K562 (cell line): ENCODE data around the gene ZNF597. TPM values are rescaled to one million over a fixed set of nuclear protein-coding genes. Genes with fewer than 3 reads are reported as not detected.

Experiments used
- ESRRB ChIP-seq: fragments of 250-450 bp; sonication (Bioruptor Pico); IDR thresholded peaks from 2 replicates; pipeline ENCODE4 v1.5.0; 2020; ENCODE audit warnings: mild to moderate bottlenecking, moderate library complexity, borderline replicate concordance
- FUS ChIP-seq: fragments of 200-400 bp; formaldehyde crosslinking; optimal IDR thresholded peaks from 2 replicates; pipeline ENCODE3; 2017; ENCODE audit warnings: low read depth, low read length
- MIER1 ChIP-seq: fragments of 450-650 bp; IDR thresholded peaks from 2 replicates; pipeline ENCODE4 v1.6.1; 2016; ENCODE audit warnings: antibody characterized with exemption, mild to moderate bottlenecking, low read depth
- PPARD ChIP-seq: fragments of 250-450 bp; sonication (Bioruptor Pico); IDR thresholded peaks from 2 replicates; pipeline ENCODE4 v1.8.0; 2022; ENCODE audit warnings: inconsistent platforms, mild to moderate bottlenecking, moderate library complexity
- TCF7 ChIP-seq: sonication (generic); IDR thresholded peaks from 2 replicates; pipeline ENCODE4 v1.6.1; 2016; ENCODE audit warnings: antibody characterized with exemption, borderline replicate concordance
- ZKSCAN1 ChIP-seq: fragments of 150-350 bp; IDR thresholded peaks from 2 replicates; pipeline ENCODE4 v1.6.1; 2016; ENCODE audit warnings: low read depth, low read length
- ZNF217 ChIP-seq: sonication (generic); formaldehyde crosslinking; IDR thresholded peaks from 2 replicates; pipeline ENCODE4 v1.8.0; 2022; ENCODE audit warnings: mild to moderate bottlenecking, missing genetic modification reagents
- polyA plus RNA-seq, 8 experiments: library from polyadenylated mRNA; depleted of rRNA in 4 of 8; stranded (reverse) in 5 of 8; unstranded in 3 of 8; fragments of >200 nt; fragmentation: Nextera tagmentation in 2 of 8; fragmentation: Illumina TruSeq in 1 of 8; extraction: Ambion mirVana in 2 of 8; extraction: Trizol in 1 of 8; gene quantifications; 2 replicates each; pipeline versions ENCODE4 v1.2.1 to v1.2.3, GENCODE V29; 2011 to 2014; ENCODE audit warnings: inconsistent platforms in 1 of 8, missing spikeins in 1 of 8
- total RNA-seq, 7 experiments: library from RNA; depleted of rRNA in 6 of 7; stranded (reverse); fragments of >200 nt in 6 of 7; fragmentation: Illumina TruSeq in 2 of 7; extraction: Trizol in 2 of 7; gene quantifications; 2 replicates each; pipeline versions ENCODE4 v1.2.1 to v1.2.3, GENCODE V29; 2011 to 2021; ENCODE audit warnings: low replicate concordance in 1 of 7
- TF ChIP-seq, protein P1 (sequence below), 2 experiments: fragments of 450-650 bp; IDR thresholded peaks; 2 replicates each; pipeline ENCODE4 v1.6.1; 2018; ENCODE audit warnings: mild to moderate bottlenecking in 2 of 2, low read depth in 1 of 2; ENCODE audit not compliant: partially characterized antibody in 2 of 2
- TF ChIP-seq, protein P2 (sequence below): sonication (generic); formaldehyde crosslinking; IDR thresholded peaks from 2 replicates; pipeline ENCODE4 v1.8.0; 2023; ENCODE audit warnings: missing genetic modification reagents, mild to moderate bottlenecking, borderline replicate concordance
- TF ChIP-seq, protein P3 (sequence below): fragments of 150-350 bp; IDR thresholded peaks from 2 replicates; pipeline ENCODE4 v1.6.1; 2014; ENCODE audit warnings: low read depth, mild to moderate bottlenecking, low read length, borderline replicate concordance
- TF ChIP-seq, protein P4 (sequence below): fragments of 450-650 bp; IDR thresholded peaks from 2 replicates; pipeline ENCODE4 v1.6.1; 2017; ENCODE audit warnings: mild to moderate bottlenecking, moderate library complexity

Gene ZNF597
- total and polyA plus RNA-seq, 9 of the 15 experiments (the other 6 are each of a cell fraction or from before 2014, with no cell fraction given): 0.14 to 0.68 (median 0.42) TPM

DNA sequence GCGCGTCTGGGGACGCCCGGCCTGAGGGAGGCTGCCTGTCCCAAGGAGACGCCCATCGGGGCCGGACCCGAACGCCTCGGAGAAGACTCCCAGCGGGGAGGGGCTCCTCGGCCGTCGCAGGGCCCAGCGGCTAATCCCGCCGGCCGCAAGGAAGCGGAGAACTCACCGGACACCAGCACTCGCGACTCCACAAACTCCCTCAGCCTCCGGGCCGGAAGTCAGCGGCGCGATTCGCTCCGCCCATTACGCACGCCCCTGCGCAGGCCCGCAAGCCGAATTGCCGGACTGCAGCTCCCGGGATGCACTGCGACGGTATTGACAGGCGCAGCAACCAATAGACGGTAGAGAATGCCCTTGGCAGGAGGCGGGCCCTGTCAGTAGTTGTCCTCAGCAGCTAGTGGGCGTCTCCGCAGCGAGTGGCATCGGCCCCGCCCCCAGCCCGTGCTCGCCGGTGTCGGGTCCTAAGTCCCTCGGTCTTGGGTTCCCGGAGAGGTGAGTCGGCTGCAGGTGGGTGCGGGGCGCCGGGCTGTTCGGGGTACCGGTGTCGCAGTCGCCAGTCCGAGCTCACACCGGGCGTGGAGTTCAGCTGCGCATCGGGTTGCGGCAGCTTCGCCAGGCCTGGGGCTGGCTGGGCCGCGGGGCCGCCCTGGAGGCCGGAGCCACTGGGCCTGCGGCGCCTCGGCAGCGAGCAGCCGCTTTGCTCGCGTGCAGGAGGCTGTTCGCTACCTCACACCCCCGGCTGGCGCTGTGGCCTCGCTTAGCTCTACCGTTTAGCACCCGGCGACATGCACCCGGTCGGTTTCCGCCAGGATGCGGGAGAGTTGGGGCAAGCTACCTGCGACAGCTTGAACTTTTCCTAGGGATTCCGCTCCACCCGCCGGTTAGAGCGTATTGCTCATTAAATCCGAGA, 42.3 kb downstream of the ZNF597 start, which contains the start of the genes ZNF174 and ZSCAN32 (continued):
- TF ChIP-seq, protein P1, sequence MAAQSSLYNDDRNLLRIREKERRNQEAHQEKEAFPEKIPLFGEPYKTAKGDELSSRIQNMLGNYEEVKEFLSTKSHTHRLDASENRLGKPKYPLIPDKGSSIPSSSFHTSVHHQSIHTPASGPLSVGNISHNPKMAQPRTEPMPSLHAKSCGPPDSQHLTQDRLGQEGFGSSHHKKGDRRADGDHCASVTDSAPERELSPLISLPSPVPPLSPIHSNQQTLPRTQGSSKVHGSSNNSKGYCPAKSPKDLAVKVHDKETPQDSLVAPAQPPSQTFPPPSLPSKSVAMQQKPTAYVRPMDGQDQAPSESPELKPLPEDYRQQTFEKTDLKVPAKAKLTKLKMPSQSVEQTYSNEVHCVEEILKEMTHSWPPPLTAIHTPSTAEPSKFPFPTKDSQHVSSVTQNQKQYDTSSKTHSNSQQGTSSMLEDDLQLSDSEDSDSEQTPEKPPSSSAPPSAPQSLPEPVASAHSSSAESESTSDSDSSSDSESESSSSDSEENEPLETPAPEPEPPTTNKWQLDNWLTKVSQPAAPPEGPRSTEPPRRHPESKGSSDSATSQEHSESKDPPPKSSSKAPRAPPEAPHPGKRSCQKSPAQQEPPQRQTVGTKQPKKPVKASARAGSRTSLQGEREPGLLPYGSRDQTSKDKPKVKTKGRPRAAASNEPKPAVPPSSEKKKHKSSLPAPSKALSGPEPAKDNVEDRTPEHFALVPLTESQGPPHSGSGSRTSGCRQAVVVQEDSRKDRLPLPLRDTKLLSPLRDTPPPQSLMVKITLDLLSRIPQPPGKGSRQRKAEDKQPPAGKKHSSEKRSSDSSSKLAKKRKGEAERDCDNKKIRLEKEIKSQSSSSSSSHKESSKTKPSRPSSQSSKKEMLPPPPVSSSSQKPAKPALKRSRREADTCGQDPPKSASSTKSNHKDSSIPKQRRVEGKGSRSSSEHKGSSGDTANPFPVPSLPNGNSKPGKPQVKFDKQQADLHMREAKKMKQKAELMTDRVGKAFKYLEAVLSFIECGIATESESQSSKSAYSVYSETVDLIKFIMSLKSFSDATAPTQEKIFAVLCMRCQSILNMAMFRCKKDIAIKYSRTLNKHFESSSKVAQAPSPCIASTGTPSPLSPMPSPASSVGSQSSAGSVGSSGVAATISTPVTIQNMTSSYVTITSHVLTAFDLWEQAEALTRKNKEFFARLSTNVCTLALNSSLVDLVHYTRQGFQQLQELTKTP (IDR thresholded peaks at IDR 0.05; ENCODE audit: low read depth in 1 of 2, partially characterized antibody in 2 of 2): peak in 1 of 2 experiments; percentile 85
- TF ChIP-seq, protein P2, sequence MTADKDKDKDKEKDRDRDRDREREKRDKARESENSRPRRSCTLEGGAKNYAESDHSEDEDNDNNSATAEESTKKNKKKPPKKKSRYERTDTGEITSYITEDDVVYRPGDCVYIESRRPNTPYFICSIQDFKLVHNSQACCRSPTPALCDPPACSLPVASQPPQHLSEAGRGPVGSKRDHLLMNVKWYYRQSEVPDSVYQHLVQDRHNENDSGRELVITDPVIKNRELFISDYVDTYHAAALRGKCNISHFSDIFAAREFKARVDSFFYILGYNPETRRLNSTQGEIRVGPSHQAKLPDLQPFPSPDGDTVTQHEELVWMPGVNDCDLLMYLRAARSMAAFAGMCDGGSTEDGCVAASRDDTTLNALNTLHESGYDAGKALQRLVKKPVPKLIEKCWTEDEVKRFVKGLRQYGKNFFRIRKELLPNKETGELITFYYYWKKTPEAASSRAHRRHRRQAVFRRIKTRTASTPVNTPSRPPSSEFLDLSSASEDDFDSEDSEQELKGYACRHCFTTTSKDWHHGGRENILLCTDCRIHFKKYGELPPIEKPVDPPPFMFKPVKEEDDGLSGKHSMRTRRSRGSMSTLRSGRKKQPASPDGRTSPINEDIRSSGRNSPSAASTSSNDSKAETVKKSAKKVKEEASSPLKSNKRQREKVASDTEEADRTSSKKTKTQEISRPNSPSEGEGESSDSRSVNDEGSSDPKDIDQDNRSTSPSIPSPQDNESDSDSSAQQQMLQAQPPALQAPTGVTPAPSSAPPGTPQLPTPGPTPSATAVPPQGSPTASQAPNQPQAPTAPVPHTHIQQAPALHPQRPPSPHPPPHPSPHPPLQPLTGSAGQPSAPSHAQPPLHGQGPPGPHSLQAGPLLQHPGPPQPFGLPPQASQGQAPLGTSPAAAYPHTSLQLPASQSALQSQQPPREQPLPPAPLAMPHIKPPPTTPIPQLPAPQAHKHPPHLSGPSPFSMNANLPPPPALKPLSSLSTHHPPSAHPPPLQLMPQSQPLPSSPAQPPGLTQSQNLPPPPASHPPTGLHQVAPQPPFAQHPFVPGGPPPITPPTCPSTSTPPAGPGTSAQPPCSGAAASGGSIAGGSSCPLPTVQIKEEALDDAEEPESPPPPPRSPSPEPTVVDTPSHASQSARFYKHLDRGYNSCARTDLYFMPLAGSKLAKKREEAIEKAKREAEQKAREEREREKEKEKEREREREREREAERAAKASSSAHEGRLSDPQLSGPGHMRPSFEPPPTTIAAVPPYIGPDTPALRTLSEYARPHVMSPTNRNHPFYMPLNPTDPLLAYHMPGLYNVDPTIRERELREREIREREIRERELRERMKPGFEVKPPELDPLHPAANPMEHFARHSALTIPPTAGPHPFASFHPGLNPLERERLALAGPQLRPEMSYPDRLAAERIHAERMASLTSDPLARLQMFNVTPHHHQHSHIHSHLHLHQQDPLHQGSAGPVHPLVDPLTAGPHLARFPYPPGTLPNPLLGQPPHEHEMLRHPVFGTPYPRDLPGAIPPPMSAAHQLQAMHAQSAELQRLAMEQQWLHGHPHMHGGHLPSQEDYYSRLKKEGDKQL (CRISPR knock-in tag): no peak
- TF ChIP-seq FUS (no peak), PPARD (no peak), ZKSCAN1 (no peak; the same call in 1 of the 2 replicates), ZNF217 (no peak), TCF7 (no peak), ESRRB (CRISPR knock-in tag) (no peak), MIER1 (no peak)
- TF ChIP-seq, protein P3, sequence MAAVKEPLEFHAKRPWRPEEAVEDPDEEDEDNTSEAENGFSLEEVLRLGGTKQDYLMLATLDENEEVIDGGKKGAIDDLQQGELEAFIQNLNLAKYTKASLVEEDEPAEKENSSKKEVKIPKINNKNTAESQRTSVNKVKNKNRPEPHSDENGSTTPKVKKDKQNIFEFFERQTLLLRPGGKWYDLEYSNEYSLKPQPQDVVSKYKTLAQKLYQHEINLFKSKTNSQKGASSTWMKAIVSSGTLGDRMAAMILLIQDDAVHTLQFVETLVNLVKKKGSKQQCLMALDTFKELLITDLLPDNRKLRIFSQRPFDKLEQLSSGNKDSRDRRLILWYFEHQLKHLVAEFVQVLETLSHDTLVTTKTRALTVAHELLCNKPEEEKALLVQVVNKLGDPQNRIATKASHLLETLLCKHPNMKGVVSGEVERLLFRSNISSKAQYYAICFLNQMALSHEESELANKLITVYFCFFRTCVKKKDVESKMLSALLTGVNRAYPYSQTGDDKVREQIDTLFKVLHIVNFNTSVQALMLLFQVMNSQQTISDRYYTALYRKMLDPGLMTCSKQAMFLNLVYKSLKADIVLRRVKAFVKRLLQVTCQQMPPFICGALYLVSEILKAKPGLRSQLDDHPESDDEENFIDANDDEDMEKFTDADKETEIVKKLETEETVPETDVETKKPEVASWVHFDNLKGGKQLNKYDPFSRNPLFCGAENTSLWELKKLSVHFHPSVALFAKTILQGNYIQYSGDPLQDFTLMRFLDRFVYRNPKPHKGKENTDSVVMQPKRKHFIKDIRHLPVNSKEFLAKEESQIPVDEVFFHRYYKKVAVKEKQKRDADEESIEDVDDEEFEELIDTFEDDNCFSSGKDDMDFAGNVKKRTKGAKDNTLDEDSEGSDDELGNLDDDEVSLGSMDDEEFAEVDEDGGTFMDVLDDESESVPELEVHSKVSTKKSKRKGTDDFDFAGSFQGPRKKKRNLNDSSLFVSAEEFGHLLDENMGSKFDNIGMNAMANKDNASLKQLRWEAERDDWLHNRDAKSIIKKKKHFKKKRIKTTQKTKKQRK: peak; percentile 35; the same call in 1 of the 2 replicates
- TF ChIP-seq, protein P4, sequence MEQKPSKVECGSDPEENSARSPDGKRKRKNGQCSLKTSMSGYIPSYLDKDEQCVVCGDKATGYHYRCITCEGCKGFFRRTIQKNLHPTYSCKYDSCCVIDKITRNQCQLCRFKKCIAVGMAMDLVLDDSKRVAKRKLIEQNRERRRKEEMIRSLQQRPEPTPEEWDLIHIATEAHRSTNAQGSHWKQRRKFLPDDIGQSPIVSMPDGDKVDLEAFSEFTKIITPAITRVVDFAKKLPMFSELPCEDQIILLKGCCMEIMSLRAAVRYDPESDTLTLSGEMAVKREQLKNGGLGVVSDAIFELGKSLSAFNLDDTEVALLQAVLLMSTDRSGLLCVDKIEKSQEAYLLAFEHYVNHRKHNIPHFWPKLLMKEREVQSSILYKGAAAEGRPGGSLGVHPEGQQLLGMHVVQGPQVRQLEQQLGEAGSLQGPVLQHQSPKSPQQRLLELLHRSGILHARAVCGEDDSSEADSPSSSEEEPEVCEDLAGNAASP: no peak
